Fibroblast of skin of back (primary cell): ENCODE results near the gene CYB5R3.
"Not testable (repeated sequence)": the region's sequence is repeated elsewhere in the genome, so short reads cannot be mapped to it uniquely, and the experiment has no call there.

Source experiments
- DNase-seq: peaks from one replicate; pipeline ENCODE4 v3.0.0-alpha.2; 2013

CYB5R3 gene

GRCh38 chr22:42596863-42597530 lies 52.2 kb downstream of the CYB5R3 start:
- DNase-seq, result no peak

- no peak for DNase-seq
Measured at GRCh38 chr22:42596336-42596735, 52.9 kb downstream of the CYB5R3 start.

GRCh38 chr22:42595434-42595833 lies 53.8 kb downstream of the CYB5R3 start:
- no peak for DNase-seq

GRCh38 chr22:42591987-42592386 lies 57.2 kb downstream of the CYB5R3 start:
- no peak for DNase-seq

- DNase-seq, result no peak
Measured at GRCh38 chr22:42587588-42588175, 61.5 kb downstream of the CYB5R3 start.

- no peak for DNase-seq
Measured at GRCh38 chr22:42586381-42586780, 62.8 kb downstream of the CYB5R3 start.

- no peak for DNase-seq
Measured at GRCh38 chr22:42585096-42585495, 64.1 kb downstream of the CYB5R3 start.

- no peak for DNase-seq
Measured at GRCh38 chr22:42584364-42584940, 64.7 kb downstream of the CYB5R3 start.

GRCh38 chr22:42582987-42583386 lies 66.2 kb downstream of the CYB5R3 start:
- DNase-seq, result no peak

GRCh38 chr22:42581762-42582716 lies 67.2 kb downstream of the CYB5R3 start:
- peak; percentile 71 for DNase-seq

GRCh38 chr22:42581194-42581761 lies 67.9 kb downstream of the CYB5R3 start:
- DNase-seq, result not testable (repeated sequence)

GRCh38 chr22:42580040-42580439 lies 69.2 kb downstream of the CYB5R3 start:
- DNase-seq, result not testable (repeated sequence)

- DNase-seq, result no peak
Measured at GRCh38 chr22:42577623-42578240, 71.5 kb downstream of the CYB5R3 start.

GRCh38 chr22:42577141-42577540 lies 72.1 kb downstream of the CYB5R3 start:
- DNase-seq, result not testable (repeated sequence)

GRCh38 chr22:42575996-42576574 lies 73.1 kb downstream of the CYB5R3 start:
- not testable (repeated sequence) for DNase-seq

GRCh38 chr22:42574468-42574867 lies 74.7 kb downstream of the CYB5R3 start:
- not testable (repeated sequence) for DNase-seq

GRCh38 chr22:42574046-42574445 lies 75.1 kb downstream of the CYB5R3 start:
- DNase-seq, result not testable (repeated sequence)

GRCh38 chr22:42571068-42571467 lies 78.1 kb downstream of the CYB5R3 start:
- not testable (repeated sequence) for DNase-seq

GRCh38 chr22:42570580-42570979 lies 78.6 kb downstream of the CYB5R3 start:
- not testable (repeated sequence) for DNase-seq

- not testable (repeated sequence) for DNase-seq
Measured at GRCh38 chr22:42567950-42568349, 81.2 kb downstream of the CYB5R3 start.
